Measurements from ENCODE around the gene SLC2A8. TPM values are rescaled to one million over a fixed set of nuclear protein-coding genes. Genes with fewer than 3 reads are reported as not detected.

Gene SLC2A8
- total RNA-seq, 1 experiment from 2014 or later: 29.0 TPM

DNA sequence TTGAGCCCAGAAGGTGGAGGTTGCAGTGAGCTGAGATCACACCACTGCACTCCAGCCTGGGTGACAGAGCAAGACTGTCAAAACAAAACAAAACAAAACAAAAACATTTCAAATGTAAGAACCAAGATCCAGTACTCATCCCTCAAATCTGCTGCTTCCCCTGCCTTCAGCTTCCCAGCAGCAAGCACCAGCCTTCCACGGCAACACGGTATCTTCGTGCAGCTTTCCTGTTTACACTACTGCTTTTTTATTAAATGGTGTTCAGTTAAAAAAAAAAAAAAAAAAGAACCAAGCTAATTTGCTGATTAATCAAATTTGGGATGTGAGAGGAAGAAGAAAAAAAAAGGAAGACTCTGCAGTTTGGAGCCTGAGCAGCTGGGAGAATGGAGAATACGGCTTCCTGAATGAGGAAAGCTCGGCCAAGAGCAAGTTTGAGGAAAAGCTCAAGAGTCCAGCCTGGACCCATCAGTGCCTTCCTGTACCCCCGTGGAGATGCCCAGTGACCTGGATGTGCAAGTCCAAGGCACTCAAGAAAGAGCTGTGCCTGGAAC is 28.0 kb upstream of the SLC2A8 start:
- no peak overlapping the region for H3K9ac ChIP-seq (ENCODE audit: low read length)
- no peaks in the 10 kb centered on the region for H3K27me3 ChIP-seq (ENCODE audit: low read length)
- H2AFZ ChIP-seq (ENCODE audit: low read length): no peak overlapping the region
- CTCF ChIA-PET: no interaction called here
- BruUV-seq (replicated peaks): no TSS peak
- ATAC-seq (no peak), DNase-seq (no peak)
- POLR2A ChIA-PET (ENCODE audit: unreplicated experiment): no interaction called here
- no peaks in the 10 kb centered on the region for H3K79me2 ChIP-seq (ENCODE audit: low read length)
- no peaks in the 10 kb centered on the region for H3F3A ChIP-seq (ENCODE audit: low read length, unreplicated experiment)
- no peak overlapping the region for H3K27ac ChIP-seq (ENCODE audit: low read length)
- H3K9me2 ChIP-seq (replicated peaks; ENCODE audit: low read length): no peaks in the 10 kb centered on the region
- H3K4me1 ChIP-seq (ENCODE audit: insufficient read depth, low read length): no peaks in the 10 kb centered on the region
- H4K20me1 ChIP-seq (ENCODE audit: low read length): no peaks in the 10 kb centered on the region
- intact Hi-C loops (cut with micrococcal nuclease): no loop called here
- H3K9me3 ChIP-seq (ENCODE audit: low read length): no peaks in the 10 kb centered on the region
- TF ChIP-seq EZH2 (IDR thresholded peaks at IDR 0.05; ENCODE audit: low read length, unreplicated experiment) (no peak), EZH2phosphoT487 (IDR thresholded peaks at IDR 0.05; ENCODE audit: borderline replicate concordance, low read length) (no peak)
- TF ChIP-seq, protein P1, sequence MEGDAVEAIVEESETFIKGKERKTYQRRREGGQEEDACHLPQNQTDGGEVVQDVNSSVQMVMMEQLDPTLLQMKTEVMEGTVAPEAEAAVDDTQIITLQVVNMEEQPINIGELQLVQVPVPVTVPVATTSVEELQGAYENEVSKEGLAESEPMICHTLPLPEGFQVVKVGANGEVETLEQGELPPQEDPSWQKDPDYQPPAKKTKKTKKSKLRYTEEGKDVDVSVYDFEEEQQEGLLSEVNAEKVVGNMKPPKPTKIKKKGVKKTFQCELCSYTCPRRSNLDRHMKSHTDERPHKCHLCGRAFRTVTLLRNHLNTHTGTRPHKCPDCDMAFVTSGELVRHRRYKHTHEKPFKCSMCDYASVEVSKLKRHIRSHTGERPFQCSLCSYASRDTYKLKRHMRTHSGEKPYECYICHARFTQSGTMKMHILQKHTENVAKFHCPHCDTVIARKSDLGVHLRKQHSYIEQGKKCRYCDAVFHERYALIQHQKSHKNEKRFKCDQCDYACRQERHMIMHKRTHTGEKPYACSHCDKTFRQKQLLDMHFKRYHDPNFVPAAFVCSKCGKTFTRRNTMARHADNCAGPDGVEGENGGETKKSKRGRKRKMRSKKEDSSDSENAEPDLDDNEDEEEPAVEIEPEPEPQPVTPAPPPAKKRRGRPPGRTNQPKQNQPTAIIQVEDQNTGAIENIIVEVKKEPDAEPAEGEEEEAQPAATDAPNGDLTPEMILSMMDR (conservative IDR thresholded peaks at IDR 0.05; ENCODE audit: low read depth, low read length): no peak
- no peaks in the 10 kb centered on the region for H3K36me3 ChIP-seq (ENCODE audit: low read depth, low read length)
- no peak overlapping the region for H3K4me3 ChIP-seq (ENCODE audit: low read length)
- no peak overlapping the region for H3K4me2 ChIP-seq (ENCODE audit: low read length)

DNA sequence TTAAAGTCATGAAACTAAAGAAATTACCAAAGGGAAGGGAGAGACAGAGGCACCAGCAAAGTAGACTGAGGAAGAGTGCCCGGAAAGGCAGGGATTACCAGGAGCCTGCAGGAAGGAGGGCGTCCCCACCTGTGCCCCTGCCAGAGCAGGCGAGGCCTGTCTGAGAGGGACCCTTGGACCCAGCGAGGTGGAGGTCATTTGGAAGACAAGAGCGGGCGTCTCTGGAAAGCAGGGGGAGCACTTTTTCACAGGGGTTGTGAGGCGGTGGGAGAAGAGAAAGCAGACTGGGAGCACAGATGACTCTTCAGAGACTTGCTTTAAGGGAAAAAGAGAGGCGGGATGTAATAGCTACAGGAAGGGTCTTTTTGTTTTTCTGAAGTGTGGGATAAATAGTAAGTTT is 27.5 kb upstream of the SLC2A8 start:
- H2AFZ ChIP-seq (ENCODE audit: low read length): no peak overlapping the region
- H3K9me3 ChIP-seq (ENCODE audit: low read length): no peaks in the 10 kb centered on the region
- no peaks in the 10 kb centered on the region for H3F3A ChIP-seq (ENCODE audit: low read length, unreplicated experiment)
- intact Hi-C loops (cut with micrococcal nuclease): no loop called here
- POLR2A ChIA-PET (ENCODE audit: unreplicated experiment): no interaction called here
- TF ChIP-seq, protein P1 (conservative IDR thresholded peaks at IDR 0.05; ENCODE audit: low read depth, low read length): no peak
- no peak for TF ChIP-seq EZH2 (IDR thresholded peaks at IDR 0.05; ENCODE audit: low read length, unreplicated experiment)
- TF ChIP-seq EZH2phosphoT487 (IDR thresholded peaks at IDR 0.05; ENCODE audit: borderline replicate concordance, low read length): no peak
- BruUV-seq (replicated peaks): no TSS peak
- no peaks in the 10 kb centered on the region for H3K36me3 ChIP-seq (ENCODE audit: low read depth, low read length)
- H4K20me1 ChIP-seq (ENCODE audit: low read length): no peaks in the 10 kb centered on the region
- H3K4me3 ChIP-seq (ENCODE audit: low read length): no peak overlapping the region
- CTCF ChIA-PET: no interaction called here
- no peaks in the 10 kb centered on the region for H3K9me2 ChIP-seq (replicated peaks; ENCODE audit: low read length)
- no peak overlapping the region for H3K9ac ChIP-seq (ENCODE audit: low read length)
- no peak overlapping the region for H3K4me2 ChIP-seq (ENCODE audit: low read length)
- DNase-seq (no peak), ATAC-seq (no peak)
- H3K79me2 ChIP-seq (ENCODE audit: low read length): no peaks in the 10 kb centered on the region
- H3K27ac ChIP-seq (ENCODE audit: low read length): no peak overlapping the region
- H3K4me1 ChIP-seq (ENCODE audit: insufficient read depth, low read length): no peaks in the 10 kb centered on the region
- H3K27me3 ChIP-seq (ENCODE audit: low read length): no peaks in the 10 kb centered on the region

DNA sequence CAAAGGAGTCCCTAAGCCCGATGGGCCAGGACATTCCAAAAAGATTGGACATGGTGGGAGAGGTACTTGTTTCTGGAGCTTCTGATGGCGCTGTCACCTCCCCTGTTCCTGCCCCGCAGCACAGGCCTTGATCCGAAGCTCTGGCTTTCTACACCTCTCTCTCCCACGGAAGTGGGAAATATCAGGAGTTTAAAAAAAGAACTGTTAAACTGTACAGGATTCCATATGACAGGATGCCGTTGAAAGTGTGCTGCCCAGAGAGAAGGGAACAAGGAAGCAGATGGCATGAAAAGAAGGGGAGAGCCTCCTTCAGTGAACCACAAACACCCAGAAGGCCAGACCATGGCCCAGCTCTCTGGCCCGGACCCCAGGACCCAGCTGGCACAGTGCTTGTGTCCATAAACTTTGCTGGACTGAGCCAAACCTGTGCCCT is 26.8 kb upstream of the SLC2A8 start:
- Histone ChIP-seq H3K9ac (ENCODE audit: low read length) (no peak overlapping the region), H3K27ac (ENCODE audit: low read length) (no peak overlapping the region), H3K9me2 (replicated peaks; ENCODE audit: low read length) (no peaks in the 10 kb centered on the region), H3K36me3 (ENCODE audit: low read depth, low read length) (no peaks in the 10 kb centered on the region), H3F3A (ENCODE audit: low read length, unreplicated experiment) (no peaks in the 10 kb centered on the region), H3K4me2 (ENCODE audit: low read length) (no peak overlapping the region), H2AFZ (ENCODE audit: low read length) (no peak overlapping the region), H3K4me1 (ENCODE audit: insufficient read depth, low read length) (no peaks in the 10 kb centered on the region), H3K79me2 (ENCODE audit: low read length) (no peaks in the 10 kb centered on the region), H3K9me3 (ENCODE audit: low read length) (no peaks in the 10 kb centered on the region), H3K4me3 (ENCODE audit: low read length) (no peak overlapping the region), H3K27me3 (ENCODE audit: low read length) (no peaks in the 10 kb centered on the region), H4K20me1 (ENCODE audit: low read length) (no peaks in the 10 kb centered on the region)
- no TSS peak for BruUV-seq (replicated peaks)
- intact Hi-C loops (cut with micrococcal nuclease): no loop called here
- ChIA-PET CTCF (no interaction called here), POLR2A (ENCODE audit: unreplicated experiment) (no interaction called here)
- no peak for ATAC-seq
- TF ChIP-seq, protein P1 (conservative IDR thresholded peaks at IDR 0.05; ENCODE audit: low read depth, low read length): no peak
- TF ChIP-seq EZH2 (IDR thresholded peaks at IDR 0.05; ENCODE audit: low read length, unreplicated experiment) (no peak), EZH2phosphoT487 (IDR thresholded peaks at IDR 0.05; ENCODE audit: borderline replicate concordance, low read length) (no peak)
- DNase-seq: no peak

All from PC-3 (cell line).